Activated T-helper 1 cell treated with anti-CD3 and anti-CD28 coated beads, Interleukin-2, amount 50 U/mL, for 16 hours (primary cell): ENCODE data around the gene FBP1.

Experiments used
- DNase-seq, 2 donors: peaks; one replicate each; pipeline ENCODE4 v3.0.0-alpha.2; 2020; ENCODE audit warnings: low read depth in 1 of 2, low spot score in 1 of 2

FBP1 gene

DNA sequence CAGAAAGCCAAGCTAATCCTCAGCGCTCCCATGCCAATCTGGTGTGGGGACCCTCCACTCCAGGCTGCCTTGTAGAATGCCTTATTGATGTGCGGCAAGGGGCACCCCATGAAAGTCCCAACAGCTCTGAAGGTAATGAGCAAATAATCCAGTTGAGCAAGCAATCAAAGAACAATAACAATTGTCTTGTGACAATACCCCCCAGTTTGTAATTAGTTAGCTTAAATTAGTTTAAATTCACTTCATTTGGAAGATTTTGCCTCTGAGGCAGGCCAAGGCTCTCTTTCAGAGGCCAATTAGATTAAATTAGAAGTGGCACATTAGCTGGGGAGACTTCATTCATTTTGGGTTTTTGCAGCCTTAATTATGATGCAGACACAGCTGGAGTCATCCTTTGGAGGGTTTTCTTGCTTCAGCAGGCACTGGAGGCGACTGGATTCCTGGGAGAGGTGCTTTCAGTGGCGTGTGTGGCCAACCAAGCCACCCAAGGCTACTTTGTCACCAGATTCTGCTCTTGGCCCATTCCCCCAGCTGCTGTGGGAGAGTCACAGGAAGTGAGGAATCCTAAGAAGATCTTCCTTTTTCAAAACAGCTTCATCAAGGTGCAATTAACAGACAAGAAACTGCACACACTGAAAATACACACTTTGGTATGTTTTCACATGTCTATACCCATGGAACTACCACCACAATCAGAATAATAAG is 17.9 kb upstream of the FBP1 start:
- no peak for DNase-seq

DNA sequence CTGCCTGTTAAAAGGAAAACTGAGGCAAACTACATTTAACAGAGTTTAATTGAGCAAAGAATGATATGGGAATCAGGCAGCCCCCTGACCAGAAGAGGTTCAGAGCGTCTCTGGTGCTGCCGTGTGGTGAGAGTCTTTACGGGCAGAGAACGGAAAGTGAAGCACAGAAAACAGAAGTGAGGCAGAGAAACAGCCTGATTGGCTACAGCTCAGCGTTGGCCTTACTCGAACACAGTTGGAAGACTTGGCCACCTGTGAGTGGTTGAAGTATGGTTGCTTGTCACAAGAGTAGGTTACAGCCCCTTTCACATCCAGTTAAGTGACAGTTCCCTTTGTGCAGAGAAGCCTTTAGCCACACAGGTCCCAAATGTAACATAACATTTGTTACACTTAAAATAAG is 16.9 kb upstream of the FBP1 start:
- DNase-seq: no peak

DNA sequence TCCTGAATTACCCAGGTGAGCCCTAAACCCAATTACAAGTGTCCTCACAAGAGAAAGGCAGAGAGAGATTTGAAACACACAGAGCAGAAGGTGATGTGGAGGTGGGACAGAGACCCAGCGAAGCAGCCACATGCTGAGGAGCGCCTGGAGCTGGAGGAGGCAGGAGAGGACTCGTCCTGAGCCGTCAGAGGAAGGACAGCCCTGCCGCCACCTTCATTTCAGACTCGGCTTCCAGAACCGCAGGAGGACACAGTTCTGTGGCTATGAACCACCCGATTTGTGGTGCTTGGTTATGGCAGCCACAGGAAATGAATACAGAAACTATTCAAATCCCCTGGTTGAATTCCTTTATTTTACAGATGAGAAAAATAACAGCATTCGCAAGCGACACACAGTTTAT is 16.4 kb upstream of the FBP1 start:
- no peak for DNase-seq

DNA sequence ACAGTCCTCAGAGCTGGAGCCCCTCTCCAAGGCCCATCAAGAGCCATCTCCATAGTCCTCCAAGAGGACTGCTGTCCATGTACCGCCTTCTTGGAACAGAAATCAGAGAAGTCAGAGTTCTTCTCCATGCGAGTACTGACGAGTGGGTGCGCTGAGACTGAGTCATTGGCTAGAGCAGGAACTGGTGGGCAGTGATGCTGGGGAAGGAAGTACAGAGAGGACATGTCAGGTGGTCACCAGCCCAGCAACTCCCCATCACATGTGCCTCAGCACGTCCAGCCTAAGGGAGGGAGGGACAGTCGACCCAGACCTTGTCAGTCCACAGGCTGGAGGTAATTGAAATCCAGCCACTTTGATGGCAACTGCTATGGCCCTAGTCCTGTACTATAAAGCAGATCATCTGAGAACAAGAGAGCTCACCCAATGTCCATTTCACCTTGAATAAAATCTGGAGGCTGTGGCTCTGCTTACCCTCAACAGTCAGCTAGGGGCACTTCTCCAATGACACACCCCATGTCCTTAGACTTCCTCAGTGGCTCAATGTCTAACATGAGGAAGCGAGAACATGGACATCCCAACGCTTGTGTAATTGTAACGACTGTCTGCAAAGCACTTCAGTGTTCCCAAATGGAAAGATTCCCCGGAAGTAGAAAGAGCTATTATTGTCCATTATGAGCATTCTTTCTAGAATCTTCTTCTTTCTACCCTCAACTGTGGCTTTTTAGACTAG is 15.0 kb upstream of the FBP1 start:
- no peak for DNase-seq

DNA sequence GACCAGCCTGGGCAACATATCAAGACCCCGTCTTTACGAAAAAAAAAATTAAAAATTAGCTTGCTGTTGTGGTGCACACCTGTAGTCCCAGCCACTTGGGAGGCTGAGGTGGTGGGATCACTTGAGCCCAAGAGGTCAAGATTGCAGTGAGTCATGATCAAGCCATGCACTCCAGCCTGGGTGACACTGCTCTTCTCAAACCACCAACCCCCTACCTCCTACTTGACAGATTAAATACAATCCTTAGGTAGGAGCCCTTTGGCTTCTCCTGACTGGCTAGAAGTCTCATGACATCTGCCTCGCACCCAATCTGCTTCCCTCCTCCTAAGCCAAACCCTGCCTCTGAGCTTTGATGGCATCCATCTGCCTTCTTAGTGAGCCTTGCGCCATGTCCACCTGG is 11.6 kb upstream of the FBP1 start:
- DNase-seq: no peak

DNA sequence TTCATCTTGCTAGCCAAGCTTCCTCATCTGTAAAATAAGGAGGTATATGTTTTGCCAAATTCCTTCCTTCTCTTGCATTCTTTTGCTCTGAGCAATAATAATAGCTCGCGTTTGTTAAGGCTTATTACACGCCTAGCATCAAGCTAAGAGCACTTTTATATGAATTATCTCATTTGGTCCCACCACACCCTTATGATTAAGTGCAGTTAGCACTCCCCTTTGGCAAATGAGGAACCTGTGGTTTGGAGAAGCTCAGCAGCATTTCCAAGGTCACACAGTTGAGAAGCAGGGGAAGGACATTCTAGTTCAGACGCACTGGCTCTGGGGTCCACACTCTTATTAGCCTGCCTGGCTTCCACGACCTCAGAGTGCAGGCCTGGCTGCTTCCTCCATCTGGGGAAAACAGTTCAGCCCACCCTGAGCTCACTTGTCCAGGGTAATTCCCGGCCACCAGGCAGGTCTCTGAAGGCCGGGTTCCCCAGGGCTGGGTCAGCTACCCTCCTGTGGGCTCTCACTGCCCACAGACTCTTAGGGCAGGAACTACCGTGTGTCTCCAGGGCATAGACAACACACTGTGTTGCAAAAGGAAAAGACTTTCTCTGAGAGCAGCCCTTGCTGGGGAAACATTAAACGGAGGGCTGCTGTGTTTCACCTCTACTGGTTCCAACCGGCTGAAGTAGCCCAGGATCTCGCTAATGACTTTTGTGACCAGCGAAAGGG is 9.9 kb upstream of the FBP1 start:
- no peak for DNase-seq

DNA sequence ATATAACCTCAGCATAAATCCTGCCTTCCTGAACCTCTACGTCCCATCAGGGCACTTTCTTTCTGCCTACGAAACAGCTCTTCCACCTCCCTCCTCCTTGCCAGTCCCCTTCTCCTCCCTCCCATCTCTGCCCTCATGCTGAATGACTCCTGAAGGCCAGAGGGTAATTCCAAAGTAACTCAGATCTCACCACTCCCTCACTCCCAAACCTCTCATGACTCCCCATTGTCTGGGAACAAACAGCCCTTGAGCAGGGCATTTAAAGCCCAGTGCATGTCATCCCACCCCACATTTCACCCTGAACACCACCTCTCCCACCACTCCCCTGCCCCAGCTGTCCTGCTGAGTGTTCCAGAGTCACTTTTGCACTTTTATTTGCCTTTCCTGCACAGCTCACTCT is 8.9 kb upstream of the FBP1 start:
- no peak for DNase-seq

DNA sequence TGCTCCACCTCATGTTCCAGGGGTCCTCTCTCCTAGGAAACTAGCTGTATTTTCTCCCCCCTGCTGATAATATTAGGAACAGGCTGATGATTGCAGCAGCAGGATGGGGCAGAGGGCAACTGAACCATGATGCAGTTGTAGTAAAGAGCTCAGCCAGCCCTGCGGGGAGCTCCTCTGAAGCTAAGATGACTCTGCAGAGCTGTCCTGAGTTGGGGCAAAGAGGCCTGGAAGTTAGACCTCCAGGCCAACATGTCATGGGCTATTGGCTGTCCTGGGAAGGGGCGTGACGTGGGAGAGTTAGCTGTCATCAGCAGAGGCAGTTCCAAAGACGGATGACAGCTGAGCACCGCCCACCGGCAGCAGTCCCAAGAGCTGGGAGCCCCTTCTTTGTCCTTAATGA is 6.6 kb upstream of the FBP1 start:
- no peak for DNase-seq

DNA sequence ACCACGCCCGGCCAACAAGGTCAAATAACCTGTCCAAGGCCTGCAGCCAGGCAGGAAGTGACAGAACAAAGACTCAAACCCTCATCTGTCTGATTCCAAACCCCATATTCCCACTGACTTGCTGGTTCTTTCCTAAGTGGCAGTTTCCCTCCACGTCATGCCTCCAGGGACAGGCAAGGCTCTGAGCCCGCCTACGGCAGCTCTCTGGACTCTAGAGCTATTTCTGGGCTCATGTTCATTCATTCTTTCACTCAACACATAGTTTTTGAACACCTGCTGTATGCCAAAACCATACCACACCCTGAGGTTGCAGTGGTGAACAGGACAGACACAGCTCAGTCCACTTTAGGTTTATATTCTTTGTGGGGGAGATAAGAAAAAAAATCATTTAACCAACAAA is 5.2 kb upstream of the FBP1 start:
- DNase-seq: no peak

DNA sequence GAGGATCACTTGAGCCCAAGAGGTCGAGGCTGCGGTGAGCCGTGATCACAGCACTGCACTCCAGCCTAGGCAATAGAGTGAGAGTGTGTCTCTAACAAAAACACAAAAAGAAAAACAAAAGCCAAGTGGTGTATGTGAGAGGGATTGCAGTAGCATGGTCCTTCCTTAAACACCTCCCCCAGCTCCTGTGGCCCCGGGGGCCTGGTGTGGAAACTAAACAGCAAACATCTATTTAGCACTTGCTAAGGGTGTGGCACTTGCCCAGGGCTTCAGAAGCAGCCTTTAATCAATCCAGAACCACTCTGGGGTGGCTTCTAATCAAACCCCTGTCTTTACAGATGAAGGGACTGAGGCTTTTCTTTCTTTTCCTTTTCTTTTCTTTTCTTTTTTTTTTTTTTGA is 4.4 kb upstream of the FBP1 start:
- DNase-seq: no peak

DNA sequence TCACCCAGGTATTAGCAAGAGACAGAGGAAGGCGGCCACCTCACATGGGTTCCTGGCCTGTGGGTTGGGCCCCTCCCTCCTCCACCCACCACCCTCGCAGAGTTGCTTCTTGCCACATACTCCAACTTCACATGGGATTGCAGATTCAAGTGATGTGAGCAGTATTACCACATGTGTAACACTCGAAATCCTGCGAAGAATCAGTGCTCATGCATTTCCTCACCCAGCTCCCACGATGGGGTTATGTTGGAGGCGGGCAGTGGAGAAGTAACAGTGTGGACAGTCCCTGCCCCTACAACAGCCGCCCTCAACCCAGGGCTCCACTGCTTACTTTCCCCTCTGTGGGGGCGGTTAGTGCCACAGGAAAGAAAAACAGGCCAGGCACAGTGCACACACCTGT is 3.9 kb upstream of the FBP1 start:
- DNase-seq: no peak

DNA sequence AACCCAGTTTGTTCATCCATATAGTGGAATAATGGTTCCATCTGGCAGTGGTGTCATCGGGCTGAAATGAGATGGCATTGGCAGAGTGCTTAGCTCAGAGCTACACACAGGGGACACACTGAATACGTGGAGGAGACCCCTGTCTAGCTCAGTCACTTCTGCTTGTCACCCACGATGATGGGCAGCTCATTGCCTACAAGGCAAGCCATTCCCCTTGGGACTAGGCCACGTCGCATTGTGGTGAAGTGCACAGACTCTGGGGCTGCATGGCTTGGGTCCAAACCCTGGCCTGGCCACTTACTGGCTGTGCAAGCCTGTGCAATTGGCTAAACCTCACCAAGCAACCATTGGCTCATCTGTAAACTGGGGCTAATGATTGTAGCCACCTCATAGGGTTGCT is 3.2 kb upstream of the FBP1 start:
- no peak for DNase-seq

DNA sequence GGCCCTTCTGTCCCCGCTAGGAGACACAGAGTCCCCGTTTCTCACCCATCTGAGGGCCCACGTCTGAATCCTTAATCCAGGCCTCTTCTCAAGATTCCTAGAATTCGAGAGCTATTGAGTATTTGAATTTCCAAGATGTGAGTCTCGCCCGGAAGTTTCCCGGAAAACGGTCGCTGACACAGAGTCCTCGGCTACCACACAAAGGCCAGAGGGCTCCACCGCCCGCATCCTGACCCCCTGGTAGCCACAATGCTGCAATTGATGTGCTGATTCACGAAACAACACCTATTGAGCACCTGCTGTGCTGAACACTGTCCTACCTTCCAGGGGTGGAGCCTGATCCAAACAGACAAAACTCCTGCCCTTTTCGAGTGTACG is 670 bp upstream of the FBP1 start:
- no peak for DNase-seq

DNA sequence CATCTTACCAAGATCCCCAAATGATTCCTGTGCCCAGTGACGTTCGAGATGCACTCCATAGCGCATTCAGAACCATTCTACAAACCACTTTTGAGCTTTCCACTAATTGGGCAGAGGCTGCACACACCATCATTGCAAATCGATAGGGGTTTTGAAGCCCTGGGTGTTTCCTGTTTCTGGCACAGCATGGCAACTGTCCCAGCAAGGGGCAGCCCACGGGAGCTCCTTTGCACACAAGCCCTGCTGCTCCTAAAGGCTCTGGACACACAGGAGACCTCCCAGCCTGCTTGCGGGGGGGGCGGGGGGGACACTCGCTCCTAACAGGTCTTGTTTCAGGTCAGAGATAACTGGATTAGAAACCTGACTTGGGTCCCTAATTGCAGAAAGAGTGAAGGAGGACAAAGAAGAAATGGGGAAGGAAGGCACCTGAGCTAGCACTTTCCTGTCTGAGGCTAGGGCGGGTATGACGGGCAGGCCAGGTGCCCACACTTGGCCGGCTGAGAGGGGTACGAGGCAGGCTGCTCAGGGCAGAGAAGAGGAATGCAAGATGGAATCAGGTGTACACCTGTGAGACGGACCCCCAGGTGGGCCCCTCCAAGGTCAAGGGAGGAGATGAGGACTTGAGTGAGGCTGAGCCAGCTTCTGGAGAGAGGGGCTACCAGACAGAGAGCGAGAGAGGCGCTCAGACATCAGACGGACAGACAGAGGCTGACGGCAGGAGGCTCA is 820 bp downstream of the FBP1 start:
- no peak for DNase-seq

DNA sequence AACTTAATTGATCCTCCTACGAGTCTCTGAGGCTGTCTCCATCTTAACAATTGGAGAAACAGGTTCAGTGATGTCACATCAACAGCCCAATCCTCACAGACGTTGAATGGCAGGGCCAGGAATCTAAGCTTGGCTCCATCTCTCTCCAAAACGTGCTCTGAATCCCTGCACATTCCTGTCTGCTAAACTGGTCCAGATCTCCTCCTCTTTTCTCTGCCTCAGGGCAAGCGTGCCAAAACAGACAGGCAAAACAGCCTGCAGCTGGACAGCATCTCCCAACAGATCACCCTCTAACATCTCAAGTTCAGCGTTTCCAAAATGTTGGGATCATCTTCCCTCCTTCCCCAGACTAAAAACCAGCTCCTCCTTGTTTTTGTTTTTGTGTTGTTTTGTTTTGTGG is 6.6 kb downstream of the FBP1 start:
- no peak for DNase-seq

DNA sequence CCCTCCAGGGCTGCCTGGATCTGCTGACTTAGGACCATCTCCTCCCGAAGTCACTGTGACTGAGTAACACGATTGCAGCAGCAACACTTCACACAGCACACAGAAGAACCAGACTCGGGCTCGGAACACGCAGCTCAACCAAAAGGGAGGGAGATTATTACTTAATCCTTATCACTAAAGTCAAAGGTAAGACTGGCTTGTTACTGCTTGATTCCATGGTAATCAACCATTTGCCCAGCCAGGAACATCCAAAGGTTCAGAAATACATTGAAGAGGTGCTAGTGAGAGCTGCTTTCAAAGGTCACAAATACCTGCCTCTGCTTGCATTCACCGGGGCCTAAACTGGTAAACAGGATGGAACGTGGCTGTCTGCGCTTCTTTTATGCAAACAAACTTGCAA is 7.7 kb downstream of the FBP1 start:
- no peak for DNase-seq

DNA sequence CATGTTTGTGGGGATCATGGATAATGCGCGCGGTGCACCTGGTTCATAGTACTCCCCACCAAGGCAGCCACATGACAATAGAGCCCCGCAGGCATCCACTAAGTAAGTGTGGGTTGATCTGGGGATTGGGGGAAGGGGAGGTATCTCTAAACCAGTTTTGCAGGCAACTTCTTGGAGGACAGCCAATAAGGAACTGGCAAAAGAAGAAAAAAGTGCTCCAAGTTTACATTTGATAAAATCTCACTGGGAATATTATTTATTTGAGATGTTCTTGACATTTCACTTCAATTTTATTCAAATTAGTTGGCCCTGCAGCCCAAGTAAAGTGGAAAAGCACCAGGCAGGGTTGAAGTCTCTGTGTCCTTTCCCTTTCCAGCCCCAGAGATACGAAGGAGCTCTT is 8.5 kb downstream of the FBP1 start:
- DNase-seq: no peak

DNA sequence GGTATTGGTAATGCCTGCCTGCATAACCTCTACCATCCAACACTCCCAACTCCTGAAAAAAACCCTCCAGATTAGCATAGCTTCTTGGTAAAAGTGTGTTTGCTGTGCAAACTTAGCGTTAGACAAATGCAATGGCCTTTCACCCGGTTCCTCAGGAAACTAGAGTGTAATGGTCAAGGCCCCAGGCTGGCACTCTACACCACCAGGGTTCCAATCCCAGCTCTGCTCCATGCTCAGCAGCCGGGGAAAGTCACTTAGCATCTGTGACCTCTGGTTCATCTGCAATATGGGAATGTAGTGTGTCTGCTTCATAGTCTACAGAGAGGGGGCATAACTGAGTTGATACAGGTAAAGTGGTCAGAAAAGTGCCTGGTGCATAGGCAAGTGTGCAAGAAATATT is 9.0 kb downstream of the FBP1 start:
- DNase-seq: no peak

DNA sequence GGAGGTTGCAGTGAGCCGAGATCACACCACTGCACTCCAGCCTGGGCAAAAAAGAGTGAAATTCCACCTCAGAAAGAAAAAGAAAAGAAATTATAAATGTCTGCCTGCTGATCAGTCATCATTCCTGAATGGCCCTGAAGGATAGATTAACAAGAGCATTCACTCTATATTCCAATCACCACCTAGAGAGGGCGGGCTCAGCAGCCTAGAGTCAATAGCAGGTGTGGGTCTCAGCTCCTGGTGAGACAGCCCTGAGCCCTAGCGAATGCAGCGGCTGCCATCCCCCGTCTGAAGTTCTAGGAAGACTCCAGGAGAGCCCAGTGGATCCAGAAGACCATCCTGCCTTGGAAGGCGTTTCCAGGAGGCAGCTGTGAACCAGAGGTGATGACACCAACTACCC is 12.0 kb downstream of the FBP1 start:
- no peak for DNase-seq

DNA sequence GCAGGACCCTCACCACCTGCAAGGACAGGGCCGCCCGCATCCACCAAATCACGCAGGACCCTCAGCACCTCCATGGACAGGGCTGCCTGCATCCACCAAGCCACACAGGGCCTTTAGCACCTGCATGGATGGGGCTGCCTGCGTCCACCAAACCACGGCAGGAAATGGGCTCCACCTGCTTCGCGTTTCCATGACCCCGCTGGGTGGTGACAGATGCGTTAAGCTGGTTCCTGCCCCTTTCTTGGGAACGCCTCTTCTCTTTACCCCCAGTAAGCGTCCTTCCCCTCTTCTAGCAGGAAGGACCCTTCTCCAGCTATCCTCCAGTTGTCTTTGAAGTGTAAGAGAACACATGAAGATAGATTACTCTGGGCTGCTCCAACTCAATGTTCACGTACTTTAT is 13.5 kb downstream of the FBP1 start:
- no peak for DNase-seq

DNA sequence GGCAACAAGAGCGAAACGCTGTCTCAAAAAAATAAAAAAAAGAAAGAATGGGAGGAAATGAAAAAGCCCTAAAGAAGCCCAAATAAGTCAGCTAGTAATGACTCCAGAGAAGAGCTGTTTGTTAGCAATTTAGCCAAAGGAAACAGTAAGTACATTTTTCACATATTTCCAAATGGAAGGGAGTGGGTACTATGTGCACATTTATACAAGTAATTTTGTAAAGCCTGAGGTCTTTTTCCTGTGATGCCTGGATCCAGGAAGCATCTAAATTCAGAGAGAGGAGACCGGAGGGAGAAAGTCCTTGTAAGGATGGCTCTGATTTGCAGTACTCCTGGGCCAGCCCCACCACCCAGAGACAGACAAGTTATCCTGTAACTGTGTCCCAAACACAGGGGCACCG is 14.7 kb downstream of the FBP1 start:
- DNase-seq: no peak

DNA sequence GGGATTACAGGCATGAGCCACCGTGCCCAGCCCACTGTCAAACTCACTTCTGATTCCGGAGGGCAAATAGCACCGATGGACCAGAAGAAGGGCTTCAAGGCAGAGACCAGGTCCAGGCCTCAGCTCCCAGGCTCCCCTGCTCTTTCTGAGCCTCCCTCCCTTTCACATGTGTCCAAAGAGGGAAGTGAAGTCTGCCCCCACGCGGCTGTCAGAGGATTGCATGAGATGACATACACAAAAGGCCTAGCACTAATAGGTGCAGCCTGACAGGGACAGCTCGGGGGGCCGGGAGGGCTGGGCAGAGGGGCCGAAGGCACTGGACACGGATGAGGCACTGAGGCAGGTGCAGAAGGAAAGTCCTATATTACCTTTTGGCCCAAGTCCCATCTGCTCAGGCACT is 16.1 kb downstream of the FBP1 start:
- no peak for DNase-seq
